Measurements from ENCODE around the gene STK4. TPM values are rescaled to one million over a fixed set of nuclear protein-coding genes. Genes with fewer than 3 reads are reported as not detected.

The STK4 gene
- total and polyA plus RNA-seq, 2 of the 8 experiments (the other 6 are each of a cell fraction or from before 2014, with no cell fraction given): 12.0 to 34.3 TPM

DNA sequence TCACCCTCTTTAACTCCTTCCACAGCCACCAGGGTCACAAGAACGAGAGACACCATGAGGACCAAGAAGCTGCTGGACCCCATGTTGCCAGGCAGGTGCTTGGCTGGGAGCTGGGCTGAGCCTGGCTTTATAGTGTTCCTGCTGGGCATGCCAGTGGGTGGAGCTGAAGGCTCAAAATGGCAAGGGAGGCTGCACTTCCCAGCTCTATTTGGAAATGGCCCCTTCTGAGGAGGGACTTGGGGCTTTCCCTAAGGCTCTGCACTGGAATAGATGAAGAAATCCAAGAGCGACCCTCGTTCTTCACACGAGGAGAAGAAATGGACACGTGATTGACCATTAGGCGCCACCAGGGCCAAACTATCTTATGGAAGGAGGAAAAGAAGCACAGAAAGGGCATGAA is 158.1 kb downstream of the STK4 start, which contains the start of gene WFDC12:
TSS of gene WFDC12 (minus strand) at position 101 of the 400 bp plus-strand sequence. CDS start at position 83, 18 bp downstream.
- H3K36me3 ChIP-seq (ENCODE audit: control insufficient read depth in 2 of 4, insufficient read depth in 4 of 4, low read length in 3 of 4): no peaks in the 10 kb centered on the region
- H3K4me3 ChIP-seq (ENCODE audit: extremely low read depth in 1 of 4, insufficient read depth in 2 of 4, low read depth in 3 of 4, low read length in 4 of 4): no peak within 1 kb of the TSS
- no peak within 1 kb of the TSS for H2BK15ac ChIP-seq (ENCODE audit: low read length)
- ChIA-PET POLR2A (ENCODE audit: partially characterized antibody) (no interaction called here), CTCF (ENCODE audit: partially characterized antibody) (interaction anchor here (3.1 to 3.6 kb wide), 2 partner anchors 12 to 15 kb away, joined by 12 to 14 read pairs; no protein-coding TSS in a partner anchor)
- no peak for DNase-seq (ENCODE audit: low read depth in 1 of 2, low spot score in 2 of 2)
- H4K91ac ChIP-seq (replicated peaks; ENCODE audit: insufficient read length, low read length): no peak within 1 kb of the TSS
- no peak for FAIRE-seq
- no peaks in the 10 kb centered on the region; a peak in 1 of 7 replicates for H3K27me3 ChIP-seq (replicated peaks in 1 of 4; ENCODE audit: control insufficient read depth in 3 of 4, extremely low read depth in 1 of 4, insufficient read depth in 3 of 4, low read length in 3 of 4)
- H2AK5ac ChIP-seq (ENCODE audit: low read depth, low read length): no peak within 1 kb of the TSS
- H2BK20ac ChIP-seq (ENCODE audit: low read length): no peak within 1 kb of the TSS
- H3K9ac ChIP-seq (replicated peaks in 1 of 4; ENCODE audit: extremely low read depth in 1 of 4, low read depth in 3 of 4, low read length in 3 of 4): no peak within 1 kb of the TSS
- H3K4me2 ChIP-seq (ENCODE audit: insufficient read depth in 1 of 2, low read depth in 2 of 2, low read length in 2 of 2): no peak within 1 kb of the TSS
- H3K9me3 ChIP-seq (ENCODE audit: insufficient read depth in 2 of 2, low read depth in 1 of 2, low read length in 1 of 2): 0 out of 4 replicates have a peak, but pooled peaks cover 0 to 7% of the 10 kb centered on the region in 2 experiments
- H3K4me1 ChIP-seq (replicated peaks in 1 of 4; ENCODE audit: control insufficient read depth in 3 of 4, insufficient read depth in 4 of 4, low read length in 3 of 4): no peaks in the 10 kb centered on the region
- H3K23me2 ChIP-seq (ENCODE audit: low read depth, low read length): no peaks in the 10 kb centered on the region
- no peak within 1 kb of the TSS for H3K14ac ChIP-seq (ENCODE audit: insufficient read length)
- no peak within 1 kb of the TSS for H2BK5ac ChIP-seq (ENCODE audit: low read depth, low read length)
- WGBS, 2 experiments (ENCODE audit: extremely low coverage in 1 of 2, insufficient coverage in 1 of 2, insufficient read length in 1 of 2, insufficient replicate concordance in 2 of 2, low coverage in 1 of 2, low lambda C conversion rate in 2 of 2, missing lambda C conversion rate in 1 of 2): 93% methylated on average over 6 of the region's 6 CpGs; no CpG with 5 or more reads in 1 of the 2 experiments
- H3K27ac ChIP-seq (ENCODE audit: low read depth, low read length): no peak within 1 kb of the TSS
- no peaks in the 10 kb centered on the region for H3K79me1 ChIP-seq (ENCODE audit: low read depth, low read length)
- no peak within 1 kb of the TSS for H3K4ac ChIP-seq (replicated peaks; ENCODE audit: insufficient read length, low read depth, low read length)
- no peak within 1 kb of the TSS for H2BK120ac ChIP-seq (replicated peaks; ENCODE audit: low read depth, low read length)
- no peak within 1 kb of the TSS for H3K18ac ChIP-seq (ENCODE audit: extremely low read depth, low read length)
- H3K56ac ChIP-seq (replicated peaks; ENCODE audit: insufficient read length, low read depth, low read length): no peak within 1 kb of the TSS
- no peaks in the 10 kb centered on the region for H3K79me2 ChIP-seq (ENCODE audit: control insufficient read depth in 1 of 2, insufficient read depth in 2 of 2, low read length in 2 of 2)
- no peak within 1 kb of the TSS for H3K23ac ChIP-seq (ENCODE audit: insufficient read length)
- H2AFZ ChIP-seq (ENCODE audit: low read length): no peak within 1 kb of the TSS
- H2BK12ac ChIP-seq (ENCODE audit: low read depth, low read length): no peak within 1 kb of the TSS
- H4K8ac ChIP-seq (ENCODE audit: extremely low read depth, insufficient read depth, low read length): no peak within 1 kb of the TSS; the same call in none of the 2 replicates
- no peak within 1 kb of the TSS for H4K5ac ChIP-seq (ENCODE audit: insufficient read length, low read depth, low read length)
- H4K20me1 ChIP-seq (replicated peaks in 1 of 2; ENCODE audit: control insufficient read depth in 1 of 2, insufficient read depth in 2 of 2, low read length in 2 of 2): no peaks in the 10 kb centered on the region
- no peak for TF ChIP-seq ZNF274 (IDR thresholded peaks at IDR 0.05; ENCODE audit: borderline replicate concordance, extremely low read depth, low read length)

All from H1 (cell line).